ENCODE data around the gene RASAL2.

Gene RASAL2

DNA sequence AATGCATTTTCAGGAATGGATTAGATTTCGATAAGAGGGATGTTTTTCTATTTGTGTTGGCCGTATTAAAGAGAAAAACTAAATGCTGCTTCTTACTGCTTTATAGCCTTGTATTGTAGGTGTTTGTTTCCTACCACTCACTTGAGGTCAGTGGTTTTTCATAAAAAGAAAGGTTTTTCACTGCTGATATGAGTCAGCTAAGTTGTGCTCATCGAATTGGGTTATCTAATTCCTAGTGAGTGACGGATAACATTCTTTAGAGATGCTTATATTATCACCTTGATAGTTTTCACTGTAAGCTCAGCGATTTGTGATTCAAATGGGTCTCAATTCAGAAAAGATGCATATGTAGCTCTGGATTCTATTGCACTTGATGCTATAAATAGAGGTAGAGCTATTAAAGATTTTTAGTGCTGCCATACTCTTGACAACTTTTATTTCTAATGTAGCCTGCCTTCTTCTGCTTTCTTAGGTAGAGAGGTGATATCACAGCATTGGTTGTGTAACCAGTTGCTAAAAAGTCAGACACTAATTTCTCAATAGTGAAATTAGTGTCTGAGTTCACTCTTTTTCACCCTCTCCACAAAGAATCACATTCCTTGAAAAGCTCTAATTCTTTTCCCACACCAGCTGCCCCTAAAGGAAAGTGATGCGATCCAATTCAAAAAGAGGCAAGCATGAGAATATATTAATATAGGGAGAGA, 180.0 kb downstream of the RASAL2 start:
- H3K4me3 ChIP-seq (ENCODE audit: low read depth, low read length), result no peak overlapping the region
- POLR2A ChIA-PET, result interaction anchor here (1.8 kb wide), 1 partner anchor 290 kb away, joined by 4 read pairs; no protein-coding TSS in a partner anchor
- CTCF ChIA-PET, result interaction anchor here (0.8 to 1.7 kb wide), 3 partner anchors 9 to 242 kb away, joined by 4 to 5 read pairs (median 4); no protein-coding TSS in a partner anchor
- DNase-seq (ENCODE audit: low read depth, low spot score), result no peak
- TF ChIP-seq CTCF (IDR thresholded peaks at IDR 0.05; ENCODE audit: insufficient read depth, low read length, missing control alignments), result no peak

DNA sequence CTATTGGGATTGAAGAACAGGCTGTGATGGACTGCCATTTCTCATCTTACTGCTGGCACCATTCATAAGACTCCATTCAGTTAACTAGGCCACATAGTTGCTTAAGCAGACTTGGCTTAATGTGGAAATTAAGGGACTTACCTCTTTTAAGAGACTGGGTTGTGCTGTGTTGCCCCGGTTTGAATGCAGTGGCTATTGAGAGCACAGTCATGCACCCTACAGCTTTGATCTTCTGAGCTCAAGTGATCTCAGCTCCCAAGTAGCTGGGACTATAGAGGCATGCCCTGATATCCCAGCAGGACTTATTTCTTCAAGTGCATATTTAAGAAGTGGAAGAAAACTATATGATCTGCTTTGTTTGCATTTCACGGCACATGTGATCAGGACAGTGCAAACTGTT, 181.1 kb downstream of the RASAL2 start:
- CTCF ChIA-PET, result interaction anchor here (0.6 to 1.7 kb wide), 4 partner anchors 25 to 327 kb away, joined by 3 to 4 read pairs (median 4); no protein-coding TSS in a partner anchor
- no peak for DNase-seq (ENCODE audit: low read depth, low spot score)
- POLR2A ChIA-PET, result interaction anchor here (1.8 kb wide), 1 partner anchor 291 kb away, joined by 4 read pairs; no protein-coding TSS in a partner anchor
- H3K4me3 ChIP-seq (ENCODE audit: low read depth, low read length), result no peak overlapping the region
- TF ChIP-seq CTCF (IDR thresholded peaks at IDR 0.05; ENCODE audit: insufficient read depth, low read length, missing control alignments), result no peak

- no peak overlapping the region for H3K4me3 ChIP-seq (ENCODE audit: low read depth, low read length)
- CTCF ChIA-PET, result interaction anchor here (0.6 to 1.0 kb wide), 3 partner anchors 88 to 327 kb away, joined by 3 to 4 read pairs (median 3); no protein-coding TSS in a partner anchor
- no peak for TF ChIP-seq CTCF (IDR thresholded peaks at IDR 0.05; ENCODE audit: insufficient read depth, low read length, missing control alignments)
- POLR2A ChIA-PET, result interaction anchor here (1.8 kb wide), 1 partner anchor 292 kb away, joined by 4 read pairs; no protein-coding TSS in a partner anchor
- no peak for DNase-seq (ENCODE audit: low read depth, low spot score)
These were observed 181.6 kb downstream of the RASAL2 start for GRCh38 chr1:178275553-178275952.

- TF ChIP-seq CTCF (IDR thresholded peaks at IDR 0.05; ENCODE audit: insufficient read depth, low read length, missing control alignments), result no peak
- no peak for DNase-seq (ENCODE audit: low read depth, low spot score)
- ChIA-PET CTCF (interaction anchor here (1.2 to 2.2 kb wide), 5 partner anchors 16 to 251 kb away, joined by 3 to 10 read pairs (median 5); no protein-coding TSS in a partner anchor), POLR2A (no interaction called here)
- H3K4me3 ChIP-seq (ENCODE audit: low read depth, low read length), result no peak overlapping the region
These were observed 184.1 kb downstream of the RASAL2 start for GRCh38 chr1:178277793-178278530.

DNA sequence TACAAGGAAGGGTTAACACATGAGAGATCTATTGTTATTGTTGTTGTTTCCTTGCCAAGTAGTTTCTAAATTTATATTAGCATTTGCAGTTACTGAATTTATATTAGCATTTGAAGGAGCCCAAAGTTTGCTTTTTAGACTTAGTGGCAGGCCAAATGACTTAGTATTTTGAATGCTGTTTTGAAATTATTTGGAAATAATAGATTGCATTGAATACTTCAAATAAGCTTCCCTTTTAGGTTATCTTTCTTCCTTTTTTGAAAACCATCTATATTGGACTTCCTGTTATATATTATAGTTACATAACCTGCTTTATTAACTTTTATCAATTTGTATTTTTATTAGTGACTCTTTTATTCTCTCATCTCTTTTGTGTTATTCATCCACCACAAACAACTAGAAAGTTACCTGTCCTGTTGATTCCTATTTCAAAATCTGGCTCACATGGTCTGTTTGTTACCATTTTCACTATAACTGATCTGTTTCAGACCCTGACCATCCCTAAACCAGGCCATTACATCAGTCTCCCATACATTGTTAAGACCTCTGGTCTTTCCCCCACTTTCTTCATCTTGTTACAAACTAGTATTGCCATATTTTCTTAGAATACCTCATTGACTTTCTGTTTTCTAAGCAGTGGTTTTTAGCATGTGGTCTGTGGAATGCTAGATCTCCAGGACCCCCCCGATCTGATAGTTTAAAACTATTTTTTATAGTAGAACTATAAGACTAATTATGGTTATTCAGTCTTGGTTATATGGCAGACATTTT, 185.2 kb downstream of the RASAL2 start:
- CTCF ChIA-PET, result interaction anchor here (1.0 to 2.2 kb wide), 2 partner anchors 247 kb away, joined by 4 to 8 read pairs; no protein-coding TSS in a partner anchor
- H3K4me3 ChIP-seq (ENCODE audit: low read depth, low read length), result no peak overlapping the region

More for the DNA sequence above, 185.2 kb downstream of the RASAL2 start:
- DNase-seq (ENCODE audit: low read depth, low spot score), result no peak
- TF ChIP-seq CTCF (IDR thresholded peaks at IDR 0.05; ENCODE audit: insufficient read depth, low read length, missing control alignments), result no peak
- POLR2A ChIA-PET, result no interaction called here
